Measurements from ENCODE around the gene RAB21. TPM values are rescaled to one million over a fixed set of nuclear protein-coding genes. Genes with fewer than 3 reads are reported as not detected.

Gene RAB21
- total RNA-seq, 2 donors from 2014 or later = 20.8 to 23.7 TPM

DNA sequence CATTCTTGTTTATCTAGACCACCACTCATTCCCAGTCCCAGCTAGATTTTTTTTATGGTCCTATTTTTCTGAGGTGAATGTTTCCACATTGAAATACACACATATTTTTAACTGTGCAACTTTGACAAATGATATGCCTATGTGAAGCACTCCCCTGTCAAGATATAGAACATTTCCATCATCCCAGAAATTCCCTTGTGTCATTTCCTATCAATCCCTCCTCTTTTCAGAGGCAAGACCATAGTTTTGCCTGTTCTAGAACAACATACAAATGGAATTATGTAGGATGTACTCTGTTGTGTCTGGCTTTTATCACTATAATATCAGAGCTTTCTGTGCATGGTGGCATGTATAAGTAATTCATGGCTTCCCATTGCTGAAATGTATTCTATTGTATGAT lies 36.1 kb upstream of the RAB21 start:
- H3K27ac ChIP-seq = no peak overlapping the region
- intact Hi-C loops (cut with DNase I) = no loop called here
- no peaks in the 10 kb centered on the region for H3K4me1 ChIP-seq (replicated peaks)
- TF ChIP-seq POLR2A (IDR thresholded peaks at IDR 0.05) (no peak), POLR2AphosphoS5 (IDR thresholded peaks at IDR 0.05) (no peak)
- TF ChIP-seq, protein P1, sequence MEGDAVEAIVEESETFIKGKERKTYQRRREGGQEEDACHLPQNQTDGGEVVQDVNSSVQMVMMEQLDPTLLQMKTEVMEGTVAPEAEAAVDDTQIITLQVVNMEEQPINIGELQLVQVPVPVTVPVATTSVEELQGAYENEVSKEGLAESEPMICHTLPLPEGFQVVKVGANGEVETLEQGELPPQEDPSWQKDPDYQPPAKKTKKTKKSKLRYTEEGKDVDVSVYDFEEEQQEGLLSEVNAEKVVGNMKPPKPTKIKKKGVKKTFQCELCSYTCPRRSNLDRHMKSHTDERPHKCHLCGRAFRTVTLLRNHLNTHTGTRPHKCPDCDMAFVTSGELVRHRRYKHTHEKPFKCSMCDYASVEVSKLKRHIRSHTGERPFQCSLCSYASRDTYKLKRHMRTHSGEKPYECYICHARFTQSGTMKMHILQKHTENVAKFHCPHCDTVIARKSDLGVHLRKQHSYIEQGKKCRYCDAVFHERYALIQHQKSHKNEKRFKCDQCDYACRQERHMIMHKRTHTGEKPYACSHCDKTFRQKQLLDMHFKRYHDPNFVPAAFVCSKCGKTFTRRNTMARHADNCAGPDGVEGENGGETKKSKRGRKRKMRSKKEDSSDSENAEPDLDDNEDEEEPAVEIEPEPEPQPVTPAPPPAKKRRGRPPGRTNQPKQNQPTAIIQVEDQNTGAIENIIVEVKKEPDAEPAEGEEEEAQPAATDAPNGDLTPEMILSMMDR (IDR thresholded peaks at IDR 0.05) = no peak
- H3K36me3 ChIP-seq = no peaks in the 10 kb centered on the region
- no peak for DNase-seq (ENCODE audit: low spot score)
- H3K27me3 ChIP-seq (replicated peaks; ENCODE audit: insufficient read depth) = no peaks in the 10 kb centered on the region
- no peak overlapping the region for H3K4me3 ChIP-seq
- no peaks in the 10 kb centered on the region for H3K9me3 ChIP-seq

DNA sequence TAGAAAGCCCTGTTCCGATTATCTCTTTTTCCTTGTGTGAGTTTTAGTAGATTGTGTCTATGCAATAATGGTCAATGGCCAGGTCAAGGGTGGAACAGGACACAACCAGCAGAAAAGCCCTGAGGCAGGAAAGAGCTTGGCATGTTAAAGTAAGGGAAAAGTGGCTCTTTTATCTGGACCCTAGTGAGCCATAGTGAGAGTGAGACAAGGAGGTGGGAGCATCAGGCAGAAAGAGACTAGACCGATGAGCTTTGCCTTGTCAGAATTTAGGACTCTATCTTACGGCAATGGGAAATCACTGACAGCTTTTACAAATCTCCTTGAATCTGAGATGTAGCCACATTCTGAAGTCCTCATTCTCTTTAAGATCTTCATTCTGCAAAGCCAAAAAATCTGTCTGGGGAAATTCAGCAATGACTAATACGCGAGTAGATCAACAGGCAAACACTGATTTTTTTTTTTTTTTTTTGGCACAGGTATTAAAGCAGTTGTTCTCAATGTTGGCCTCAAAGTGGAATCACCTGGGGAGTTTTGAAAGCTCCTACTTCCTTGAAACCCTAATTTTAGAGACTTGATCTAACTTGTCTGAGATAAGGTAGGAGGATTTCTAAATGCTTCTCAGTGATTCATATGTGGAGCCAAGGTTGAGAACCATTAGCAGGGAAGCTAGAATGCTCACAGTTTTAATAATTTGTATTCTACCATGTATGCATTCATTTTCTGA lies 34.9 kb upstream of the RAB21 start:
- no peaks in the 10 kb centered on the region for H3K27me3 ChIP-seq (replicated peaks; ENCODE audit: insufficient read depth)
- 65% methylated on average over 5 of the region's 5 CpGs for WGBS
- intact Hi-C loops (cut with DNase I) = no loop called here
- DNase-seq (ENCODE audit: low spot score) = peak; percentile 22
- H3K4me3 ChIP-seq = no peak overlapping the region
- H3K36me3 ChIP-seq = no peaks in the 10 kb centered on the region
- no peaks in the 10 kb centered on the region for H3K4me1 ChIP-seq (replicated peaks)
- no peak overlapping the region for H3K27ac ChIP-seq
- TF ChIP-seq POLR2AphosphoS5 (IDR thresholded peaks at IDR 0.05) = peak; percentile 74
- TF ChIP-seq, protein P1 (IDR thresholded peaks at IDR 0.05) = no peak
- H3K9me3 ChIP-seq = no peaks in the 10 kb centered on the region

DNA sequence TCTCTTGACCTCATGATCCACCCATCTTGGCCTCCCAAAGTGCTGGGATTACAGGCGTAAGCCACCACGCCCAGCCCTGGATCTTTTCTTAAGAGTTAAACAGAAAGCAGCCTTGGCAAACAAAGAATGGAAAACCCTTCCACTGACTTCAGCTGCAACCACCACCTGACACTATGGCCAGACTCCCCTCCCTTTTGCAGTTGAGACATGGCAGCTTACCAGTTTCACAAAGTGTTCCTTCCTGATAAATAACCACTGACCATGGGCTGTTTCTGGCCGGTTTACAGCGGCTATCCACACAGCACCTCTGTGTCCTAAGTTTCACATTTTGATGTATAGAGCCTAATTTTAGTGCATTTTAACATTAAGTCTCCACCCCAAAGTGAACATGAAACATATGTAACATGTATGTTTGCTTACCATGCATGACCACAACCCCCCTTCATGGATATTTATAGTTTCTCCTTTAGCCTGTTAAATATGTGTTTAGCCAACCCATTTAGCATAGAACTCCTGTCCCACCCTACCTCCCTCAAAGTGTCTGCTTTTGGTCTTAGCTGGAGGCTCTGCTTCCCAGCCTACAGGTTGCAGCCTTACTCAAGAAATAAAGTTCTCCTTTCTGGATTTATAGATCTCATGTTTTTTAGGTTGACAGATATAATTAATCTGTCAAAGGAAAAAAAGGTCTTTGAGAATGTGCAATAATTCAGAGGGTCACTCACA lies 32.7 kb upstream of the RAB21 start:
- no peak overlapping the region for H3K4me3 ChIP-seq
- peak; percentile 66 for DNase-seq (ENCODE audit: low spot score)
- no peaks in the 10 kb centered on the region for H3K9me3 ChIP-seq
- TF ChIP-seq POLR2A (IDR thresholded peaks at IDR 0.05) (no peak), POLR2AphosphoS5 (IDR thresholded peaks at IDR 0.05) (peak; percentile 68)
- no peaks in the 10 kb centered on the region for H3K36me3 ChIP-seq
- WGBS = 72% methylated on average over 4 of the region's 4 CpGs
- H3K27me3 ChIP-seq (replicated peaks; ENCODE audit: insufficient read depth) = no peaks in the 10 kb centered on the region
- H3K27ac ChIP-seq = peak overlapping the region in 1 of 2 donors; percentile 48
- intact Hi-C loops (cut with DNase I) = no loop called here
- H3K4me1 ChIP-seq (replicated peaks) = no peaks in the 10 kb centered on the region

DNA sequence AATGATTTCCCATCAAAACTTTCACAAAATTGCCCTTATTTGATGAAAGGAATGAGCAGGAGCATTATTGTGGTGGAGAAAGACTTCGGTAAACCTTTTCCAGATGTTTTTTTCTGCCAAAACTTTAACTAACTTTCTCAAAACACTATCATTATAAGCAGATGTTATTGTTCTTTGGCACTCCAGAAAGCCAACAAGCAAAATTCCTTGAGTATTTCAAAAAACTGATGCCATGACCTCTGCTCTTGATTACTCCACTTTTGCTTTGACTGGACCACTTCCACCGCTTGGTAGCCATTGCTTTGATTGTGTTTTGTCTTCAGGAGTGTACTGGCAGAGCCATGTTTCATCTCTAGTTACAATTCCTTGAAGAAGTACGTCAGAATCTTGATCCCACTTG lies 29.7 kb upstream of the RAB21 start:
- DNase-seq (ENCODE audit: low spot score) = no peak
- TF ChIP-seq, protein P1 (IDR thresholded peaks at IDR 0.05) = no peak
- TF ChIP-seq POLR2AphosphoS5 (IDR thresholded peaks at IDR 0.05) (no peak), POLR2A (IDR thresholded peaks at IDR 0.05) (no peak)
- Histone ChIP-seq H3K4me3 (no peak overlapping the region), H3K9me3 (no peaks in the 10 kb centered on the region), H3K4me1 (replicated peaks) (no peaks in the 10 kb centered on the region), H3K27me3 (replicated peaks; ENCODE audit: insufficient read depth) (no peaks in the 10 kb centered on the region), H3K36me3 (no peaks in the 10 kb centered on the region), H3K27ac (no peak overlapping the region)
- intact Hi-C loops (cut with DNase I) = no loop called here
- WGBS = 84% methylated on average over 3 of the region's 3 CpGs

DNA sequence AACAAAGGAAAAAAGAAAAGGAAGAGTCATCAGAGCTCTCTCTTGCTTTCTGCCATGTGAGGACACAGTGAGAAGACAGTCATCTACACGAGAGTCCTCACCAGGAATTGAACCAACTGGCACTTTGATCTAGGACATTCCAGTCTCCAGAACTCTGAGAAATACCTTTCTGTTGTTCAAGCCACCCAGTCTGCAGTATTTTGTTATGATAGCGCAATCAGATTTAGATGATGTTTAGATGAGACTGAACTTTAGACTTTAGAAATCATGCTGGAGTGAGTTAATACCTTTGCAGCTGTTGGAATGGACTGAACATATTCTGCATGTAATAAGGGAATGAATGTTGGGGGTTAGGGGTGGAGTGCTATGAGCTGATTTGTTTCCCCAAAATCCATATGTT lies 28.1 kb upstream of the RAB21 start:
- no peak for DNase-seq (ENCODE audit: low spot score)
- WGBS = 80% methylated on average over 2 of the region's 2 CpGs
- H3K4me1 ChIP-seq (replicated peaks) = no peaks in the 10 kb centered on the region

More for the DNA sequence above, 28.1 kb upstream of the RAB21 start:
- TF ChIP-seq POLR2AphosphoS5 (IDR thresholded peaks at IDR 0.05) (no peak), POLR2A (IDR thresholded peaks at IDR 0.05) (no peak)
- TF ChIP-seq, protein P1 (IDR thresholded peaks at IDR 0.05) = no peak
- Histone ChIP-seq H3K9me3 (no peaks in the 10 kb centered on the region), H3K27me3 (replicated peaks; ENCODE audit: insufficient read depth) (no peaks in the 10 kb centered on the region), H3K27ac (no peak overlapping the region), H3K36me3 (no peaks in the 10 kb centered on the region), H3K4me3 (no peak overlapping the region)
- intact Hi-C loops (cut with DNase I) = no loop called here
